ENCODE data around the gene CEP85L.

The CEP85L gene

GRCh38 chr6:118597636-118598035, 53.8 kb downstream of the CEP85L start:
- no peak for DNase-seq (ENCODE audit: low read depth)
- TF ChIP-seq, protein P1, sequence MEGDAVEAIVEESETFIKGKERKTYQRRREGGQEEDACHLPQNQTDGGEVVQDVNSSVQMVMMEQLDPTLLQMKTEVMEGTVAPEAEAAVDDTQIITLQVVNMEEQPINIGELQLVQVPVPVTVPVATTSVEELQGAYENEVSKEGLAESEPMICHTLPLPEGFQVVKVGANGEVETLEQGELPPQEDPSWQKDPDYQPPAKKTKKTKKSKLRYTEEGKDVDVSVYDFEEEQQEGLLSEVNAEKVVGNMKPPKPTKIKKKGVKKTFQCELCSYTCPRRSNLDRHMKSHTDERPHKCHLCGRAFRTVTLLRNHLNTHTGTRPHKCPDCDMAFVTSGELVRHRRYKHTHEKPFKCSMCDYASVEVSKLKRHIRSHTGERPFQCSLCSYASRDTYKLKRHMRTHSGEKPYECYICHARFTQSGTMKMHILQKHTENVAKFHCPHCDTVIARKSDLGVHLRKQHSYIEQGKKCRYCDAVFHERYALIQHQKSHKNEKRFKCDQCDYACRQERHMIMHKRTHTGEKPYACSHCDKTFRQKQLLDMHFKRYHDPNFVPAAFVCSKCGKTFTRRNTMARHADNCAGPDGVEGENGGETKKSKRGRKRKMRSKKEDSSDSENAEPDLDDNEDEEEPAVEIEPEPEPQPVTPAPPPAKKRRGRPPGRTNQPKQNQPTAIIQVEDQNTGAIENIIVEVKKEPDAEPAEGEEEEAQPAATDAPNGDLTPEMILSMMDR (IDR thresholded peaks at IDR 0.05; ENCODE audit: low read depth, low read length, missing control alignments): no peak
- no peak overlapping the region for H3K4me3 ChIP-seq (ENCODE audit: low read depth, low read length)

- DNase-seq (ENCODE audit: low read depth): no peak
- TF ChIP-seq, protein P1 (IDR thresholded peaks at IDR 0.05; ENCODE audit: low read depth, low read length, missing control alignments): no peak
- no peak overlapping the region for H3K4me3 ChIP-seq (ENCODE audit: low read depth, low read length)
These were observed 54.5 kb downstream of the CEP85L start for GRCh38 chr6:118596774-118597320.

DNA sequence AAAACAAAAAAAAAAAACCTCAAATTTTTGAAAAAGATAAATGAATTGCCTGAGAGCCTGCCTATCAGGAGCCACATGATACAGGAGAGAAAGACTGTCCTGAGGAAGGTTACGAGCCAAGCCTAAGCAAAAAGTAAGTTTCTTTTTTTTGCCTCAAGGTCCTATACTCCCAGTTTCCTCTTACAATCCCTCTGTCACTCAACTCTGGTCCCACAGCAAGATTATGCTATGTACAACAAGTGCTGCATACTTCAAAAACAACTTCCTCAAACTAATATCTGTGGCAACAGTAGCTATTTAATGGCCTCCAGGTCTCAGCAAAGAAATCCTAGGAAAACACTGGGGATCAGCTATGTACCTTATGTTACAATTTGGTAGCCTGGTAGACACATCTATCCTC, 56.5 kb downstream of the CEP85L start:
- DNase-seq (ENCODE audit: low read depth): no peak
- TF ChIP-seq, protein P1 (IDR thresholded peaks at IDR 0.05; ENCODE audit: low read depth, low read length, missing control alignments): no peak
- no peak overlapping the region for H3K4me3 ChIP-seq (ENCODE audit: low read depth, low read length)

DNA sequence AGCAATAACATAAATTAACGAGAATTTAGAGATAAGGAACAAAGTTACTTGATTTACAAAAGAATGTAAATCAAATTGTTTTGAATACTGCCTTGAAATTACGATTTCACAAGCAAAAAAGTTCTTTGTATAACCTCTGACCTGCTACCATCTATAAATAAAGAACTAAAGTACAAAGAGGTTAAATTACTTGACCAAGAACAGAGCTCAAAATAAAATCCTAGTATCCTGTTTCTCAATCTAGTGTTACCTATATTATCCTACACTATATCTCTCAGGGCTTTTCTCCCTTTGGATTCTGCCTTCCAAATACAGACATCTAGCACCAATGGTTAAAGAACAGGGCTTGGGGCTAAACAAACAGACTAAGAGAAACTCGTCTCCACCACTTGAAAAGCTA, 59.5 kb downstream of the CEP85L start:
- TF ChIP-seq, protein P1 (IDR thresholded peaks at IDR 0.05; ENCODE audit: low read depth, low read length, missing control alignments): no peak
- DNase-seq (ENCODE audit: low read depth): no peak
- no peak overlapping the region for H3K4me3 ChIP-seq (ENCODE audit: low read depth, low read length)

- TF ChIP-seq, protein P1 (IDR thresholded peaks at IDR 0.05; ENCODE audit: low read depth, low read length, missing control alignments): no peak
- DNase-seq (ENCODE audit: low read depth): no peak
- no peak overlapping the region for H3K4me3 ChIP-seq (ENCODE audit: low read depth, low read length)
These were observed 61.6 kb downstream of the CEP85L start for GRCh38 chr6:118589649-118590365.

GRCh38 chr6:118589186-118589585, 62.2 kb downstream of the CEP85L start:
- no peak overlapping the region for H3K4me3 ChIP-seq (ENCODE audit: low read depth, low read length)
- DNase-seq (ENCODE audit: low read depth): no peak
- TF ChIP-seq, protein P1 (IDR thresholded peaks at IDR 0.05; ENCODE audit: low read depth, low read length, missing control alignments): no peak

DNA sequence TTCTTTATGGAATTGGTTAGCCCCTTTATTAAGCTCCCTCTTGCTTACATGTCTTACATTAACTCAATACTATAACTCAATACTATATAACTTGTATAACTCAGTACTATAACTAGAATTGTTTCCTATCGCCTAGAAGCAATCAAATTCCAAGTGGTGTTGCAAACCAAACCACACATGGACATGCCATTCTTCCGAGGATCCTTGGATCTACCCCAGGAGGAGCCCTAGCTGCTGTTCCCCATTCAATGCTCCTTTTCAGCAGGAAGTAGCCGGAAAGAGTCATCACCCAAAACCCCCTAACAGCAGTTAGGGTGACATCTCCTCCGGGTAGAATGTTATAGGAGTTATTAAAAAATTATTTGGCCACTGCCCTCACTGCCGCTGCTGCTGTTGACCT, 62.8 kb downstream of the CEP85L start:
- no peak overlapping the region for H3K4me3 ChIP-seq (ENCODE audit: low read depth, low read length)
- TF ChIP-seq, protein P1 (IDR thresholded peaks at IDR 0.05; ENCODE audit: low read depth, low read length, missing control alignments): no peak
- no peak for DNase-seq (ENCODE audit: low read depth)
